Neuronal stem cell (in vitro differentiated cells): ENCODE data around the gene PCBP3.

ENCODE experiments used
- DNase-seq: peaks from one replicate; pipeline ENCODE4 v3.0.0-alpha.2; 2013; ENCODE audit warnings: low spot score
- H2AFZ ChIP-seq: one replicate; pipeline ENCODE4 v1.6.1; 2013; ENCODE audit warnings: mild to moderate bottlenecking, low read length, inconsistent platforms
- H2AK5ac ChIP-seq: 2 replicates; pipeline ENCODE4 v1.6.1; 2013; ENCODE audit warnings: low read depth, mild to moderate bottlenecking, inconsistent platforms, low read length, moderate library complexity, mixed read lengths
- H2BK120ac ChIP-seq: 2 replicates; pipeline ENCODE4 v1.6.1; 2013; ENCODE audit warnings: low read depth, mild to moderate bottlenecking, inconsistent platforms, low read length, moderate library complexity, mixed read lengths
- H2BK12ac ChIP-seq: one replicate; pipeline ENCODE4 v1.6.1; 2013; ENCODE audit warnings: low read length, inconsistent platforms
- H2BK15ac ChIP-seq: 2 replicates; pipeline ENCODE4 v1.6.1; 2013; ENCODE audit warnings: mild to moderate bottlenecking, low read length, inconsistent platforms, mixed read lengths
- H2BK5ac ChIP-seq: one replicate; pipeline ENCODE4 v1.6.1; 2013; ENCODE audit warnings: inconsistent platforms, mild to moderate bottlenecking, low read length, moderate library complexity
- H3K14ac ChIP-seq: one replicate; pipeline ENCODE4 v1.6.1; 2013; ENCODE audit warnings: low read length, inconsistent platforms
- H3K18ac ChIP-seq: 2 replicates; pipeline ENCODE4 v1.6.1; 2013; ENCODE audit warnings: low read length, inconsistent platforms
- H3K23ac ChIP-seq: 2 replicates; pipeline ENCODE4 v1.6.1; 2013; ENCODE audit warnings: low read depth, mild to moderate bottlenecking, mixed read lengths, low read length, inconsistent platforms; ENCODE audit not compliant: poor library complexity
- H3K27ac ChIP-seq: replicated peaks from 3 replicates; pipeline ENCODE4 v1.5.1; 2013; ENCODE audit warnings: low read length, inconsistent platforms
- H3K27me3 ChIP-seq, 3 experiments: 2 replicates each; pipeline ENCODE4 v1.6.1; 2013; ENCODE audit warnings: low read length in 3 of 3, mild to moderate bottlenecking in 2 of 3, inconsistent platforms in 1 of 3, low read depth in 1 of 3, mixed read lengths in 1 of 3, moderate library complexity in 1 of 3; ENCODE audit not compliant: control insufficient read depth in 3 of 3, insufficient read depth in 3 of 3
- H3K36me3 ChIP-seq, 2 donors: replicated peaks in 1 of 2; 2 replicates each; pipeline ENCODE4 v1.6.1; 2013; ENCODE audit warnings: low read length in 2 of 2; ENCODE audit not compliant: control insufficient read depth in 2 of 2, insufficient read depth in 2 of 2
- H3K4ac ChIP-seq: 2 replicates; pipeline ENCODE4 v1.6.1; 2013; ENCODE audit warnings: inconsistent platforms, mild to moderate bottlenecking, low read length, moderate library complexity
- H3K4me1 ChIP-seq, 2 donors: 1 replicate in 1 of 2; 2 replicates in 1 of 2; pipeline ENCODE4 v1.6.1; 2013; ENCODE audit warnings: low read length in 2 of 2, low read depth in 1 of 2; ENCODE audit not compliant: control insufficient read depth in 2 of 2, insufficient read depth in 1 of 2
- H3K4me2 ChIP-seq: one replicate; pipeline ENCODE4 v1.6.1; 2013; ENCODE audit warnings: mild to moderate bottlenecking, low read length, inconsistent platforms; ENCODE audit not compliant: insufficient read depth, poor library complexity, severe bottlenecking
- H3K4me3 ChIP-seq, 2 donors: 2 replicates each; pipeline ENCODE4 v1.5.1; 2013; ENCODE audit warnings: low read length in 2 of 2, mild to moderate bottlenecking in 2 of 2, inconsistent platforms in 1 of 2, moderate library complexity in 1 of 2
- H3K79me1 ChIP-seq: one replicate; pipeline ENCODE4 v1.6.1; 2013; ENCODE audit warnings: low read depth, mild to moderate bottlenecking, inconsistent platforms, low read length, moderate library complexity
- H3K9ac ChIP-seq: one replicate; pipeline ENCODE4 v1.6.1; 2013; ENCODE audit warnings: mild to moderate bottlenecking, low read depth, low read length, inconsistent platforms; ENCODE audit not compliant: poor library complexity
- H3K9me3 ChIP-seq, 2 donors: replicated peaks in 1 of 2; 2 replicates each; pipeline versions ENCODE3 to v1.6.1; 2013; ENCODE audit warnings: low read length in 2 of 2, mild to moderate bottlenecking in 2 of 2, inconsistent platforms in 1 of 2, low read depth in 1 of 2, mixed read lengths in 1 of 2, moderate library complexity in 1 of 2; ENCODE audit not compliant: control insufficient read depth in 2 of 2, insufficient read depth in 1 of 2
- H4K8ac ChIP-seq: one replicate; pipeline ENCODE4 v1.6.1; 2013; ENCODE audit warnings: low read depth, mild to moderate bottlenecking, inconsistent platforms, low read length, moderate library complexity
- H4K91ac ChIP-seq: one replicate; pipeline ENCODE4 v1.6.1; 2013; ENCODE audit warnings: low read length, low read depth, mild to moderate bottlenecking, inconsistent platforms; ENCODE audit not compliant: poor library complexity
- WGBS, 2 donors: extraction: QIAGEN DNeasy Blood & Tissue Kit; methylation state at CpG; one replicate each; pipeline ENCODE4 v1.1.7; 2013; ENCODE audit warnings: missing lambda C conversion rate in 2 of 2, mixed read lengths in 1 of 2; ENCODE audit not compliant: insufficient read length in 2 of 2, insufficient replicate concordance in 1 of 2; ENCODE audit errors: extremely low coverage in 2 of 2; 5-methylcytosine and 5-hydroxymethylcytosine counted together

Gene PCBP3

GRCh38 chr21:45772180-45772579 is 128.7 kb downstream of the PCBP3 start:
- H2BK120ac ChIP-seq = no peak overlapping the region
- DNase-seq = no peak

DNA sequence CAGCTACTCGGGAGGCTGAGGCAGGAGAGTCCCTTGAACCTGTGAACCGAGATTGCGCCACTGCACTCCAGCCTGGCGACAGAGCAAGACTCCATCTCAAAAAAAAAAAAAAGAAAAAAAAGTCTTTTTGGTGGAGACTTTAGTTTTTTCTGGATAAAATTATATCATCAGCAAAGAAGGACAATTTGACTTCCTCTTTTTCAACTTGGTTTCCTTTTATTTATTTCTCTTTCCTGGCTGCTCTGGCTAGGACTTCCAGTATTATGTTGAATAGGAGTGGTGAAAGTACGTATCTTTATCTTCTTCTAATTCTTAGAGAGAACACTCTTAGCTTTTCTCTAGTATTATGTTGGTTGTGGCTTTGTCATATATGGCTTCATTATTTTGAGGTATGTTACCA is 130.8 kb downstream of the PCBP3 start:
- H3K14ac ChIP-seq = no peak overlapping the region
- H2BK15ac ChIP-seq = no peak overlapping the region
- H3K4me2 ChIP-seq = no peak overlapping the region
- H3K4me3 ChIP-seq = no peak overlapping the region
- H4K91ac ChIP-seq = no peak overlapping the region
- H3K27ac ChIP-seq = no peak overlapping the region
- no peak overlapping the region for H3K18ac ChIP-seq
- peaks cover 0 to 4% of the 10 kb centered on the region in 2 donors for H3K4me1 ChIP-seq
- no peaks in the 10 kb centered on the region for H3K79me1 ChIP-seq
- H2AFZ ChIP-seq = no peak overlapping the region
- H2AK5ac ChIP-seq = no peak overlapping the region
- no peaks in the 10 kb centered on the region for H3K36me3 ChIP-seq
- no peak for DNase-seq
- H2BK120ac ChIP-seq = no peak overlapping the region
- no CpG with 5 or more reads among the region's 5 CpGs for WGBS, 2 donors
- no peak overlapping the region for H2BK5ac ChIP-seq
- H3K9me3 ChIP-seq = peaks cover 5 to 13% of the 10 kb centered on the region in 2 donors
- no peak overlapping the region for H3K4ac ChIP-seq
- no peak overlapping the region for H3K9ac ChIP-seq
- H4K8ac ChIP-seq = no peak overlapping the region
- H3K27me3 ChIP-seq = no peaks in the 10 kb centered on the region
- no peak overlapping the region for H3K23ac ChIP-seq
- H2BK12ac ChIP-seq = no peak overlapping the region

More at GRCh38 chr21:45772180-45772579, 128.7 kb downstream of the PCBP3 start:
- no peak overlapping the region for H4K91ac ChIP-seq
- no peak overlapping the region for H2BK5ac ChIP-seq
- H3K4ac ChIP-seq = no peak overlapping the region
- no peak overlapping the region for H3K18ac ChIP-seq
- H2BK15ac ChIP-seq = no peak overlapping the region
- H3K4me1 ChIP-seq = peaks cover 0 to 5% of the 10 kb centered on the region in 2 donors
- no peaks in the 10 kb centered on the region for H3K79me1 ChIP-seq
- no peak overlapping the region for H4K8ac ChIP-seq
- H3K9me3 ChIP-seq = no peaks in the 10 kb centered on the region
- H3K4me3 ChIP-seq = no peak overlapping the region
- no peak overlapping the region for H3K14ac ChIP-seq
- H3K23ac ChIP-seq = no peak overlapping the region
- H2AFZ ChIP-seq = no peak overlapping the region
- H3K36me3 ChIP-seq = no peaks in the 10 kb centered on the region
- H2AK5ac ChIP-seq = no peak overlapping the region
- no peak overlapping the region for H3K9ac ChIP-seq
- H3K27me3 ChIP-seq = no peaks in the 10 kb centered on the region
- no peak overlapping the region for H3K4me2 ChIP-seq
- H2BK12ac ChIP-seq = no peak overlapping the region
- H3K27ac ChIP-seq = no peak overlapping the region

- Histone ChIP-seq H4K8ac (no peak overlapping the region), H3K23ac (no peak overlapping the region), H3K4me1 (no peaks in the 10 kb centered on the region), H2BK5ac (no peak overlapping the region), H3K27ac (no peak overlapping the region), H4K91ac (no peak overlapping the region), H3K79me1 (no peaks in the 10 kb centered on the region), H3K4me3 (no peak overlapping the region), H3K18ac (no peak overlapping the region), H3K14ac (no peak overlapping the region), H3K4me2 (no peak overlapping the region), H3K4ac (no peak overlapping the region), H3K9me3 (peaks cover 5 to 13% of the 10 kb centered on the region in 2 donors), H2BK12ac (no peak overlapping the region), H2BK120ac (no peak overlapping the region), H3K27me3 (no peaks in the 10 kb centered on the region), H3K9ac (no peak overlapping the region), H3K36me3 (no peaks in the 10 kb centered on the region), H2AK5ac (no peak overlapping the region), H2BK15ac (no peak overlapping the region), H2AFZ (no peak overlapping the region)
- WGBS, 2 donors = no CpG with 5 or more reads among the region's 1 CpG
- DNase-seq = no peak
Measured at GRCh38 chr21:45776971-45777370, 133.4 kb downstream of the PCBP3 start.

- Histone ChIP-seq H2BK15ac (no peak overlapping the region), H3K79me1 (no peaks in the 10 kb centered on the region), H3K18ac (no peak overlapping the region), H3K36me3 (no peaks in the 10 kb centered on the region), H3K9me3 (peaks cover 5 to 13% of the 10 kb centered on the region in 2 donors), H4K91ac (no peak overlapping the region), H3K9ac (peak overlapping the region; percentile 30), H3K4me3 (peak overlapping the region in 1 of 2 donors; percentile 37), H3K23ac (no peak overlapping the region), H2BK120ac (peak overlapping the region; percentile 34), H2BK12ac (peak overlapping the region; percentile 43), H2AFZ (no peak overlapping the region), H3K4me1 (no peaks in the 10 kb centered on the region), H3K4ac (no peak overlapping the region), H3K4me2 (no peak overlapping the region), H3K14ac (no peak overlapping the region), H3K27me3 (no peaks in the 10 kb centered on the region), H4K8ac (no peak overlapping the region), H3K27ac (no peak overlapping the region), H2BK5ac (no peak overlapping the region), H2AK5ac (no peak overlapping the region)
- no peak for DNase-seq
- no CpG with 5 or more reads among the region's 1 CpG for WGBS, 2 donors
Measured at GRCh38 chr21:45778686-45779085, 135.2 kb downstream of the PCBP3 start.
